HUES6 (cell line): ENCODE results near the gene ODF2L.

Experiments used
- H3K27ac ChIP-seq: 2 replicates; pipeline ENCODE4 v1.7.0; 2013; ENCODE audit warnings: low read depth, mild to moderate bottlenecking, low read length, inconsistent platforms
- H3K27me3 ChIP-seq: 2 replicates; pipeline ENCODE4 v1.6.1; 2013; ENCODE audit warnings: low read length; ENCODE audit not compliant: control insufficient read depth, insufficient read depth
- H3K36me3 ChIP-seq: 2 replicates; pipeline ENCODE4 v1.6.1; 2013; ENCODE audit warnings: low read length; ENCODE audit not compliant: control insufficient read depth, insufficient read depth
- H3K4me1 ChIP-seq: 2 replicates; pipeline ENCODE4 v1.6.1; 2013; ENCODE audit warnings: low read length; ENCODE audit not compliant: control insufficient read depth, insufficient read depth
- H3K4me3 ChIP-seq: 2 replicates; pipeline ENCODE4 v1.5.1; 2013; ENCODE audit warnings: low read depth, low read length
- H3K9ac ChIP-seq: one replicate; pipeline ENCODE4 v1.6.1; 2013; ENCODE audit warnings: mild to moderate bottlenecking, low read length
- H3K9me3 ChIP-seq: 2 replicates; pipeline ENCODE4 v1.6.1; 2013; ENCODE audit warnings: low read depth, low read length; ENCODE audit not compliant: control insufficient read depth, insufficient read depth

The ODF2L gene

GRCh38 chr1:86423873-86424272 is 27.8 kb upstream of the ODF2L start, which contains the start of gene CLCA2:
CLCA2 (plus strand) TSS chr1:86424171; CDS start chr1:86424248, 77 bp downstream.
- Histone ChIP-seq H3K36me3 (no peaks in the 10 kb centered on the region), H3K4me3 (no peak within 1 kb of the TSS), H3K4me1 (no peaks in the 10 kb centered on the region), H3K9me3 (no peaks in the 10 kb centered on the region), H3K27ac (no peak within 1 kb of the TSS), H3K27me3 (no peaks in the 10 kb centered on the region), H3K9ac (no peak within 1 kb of the TSS)

GRCh38 chr1:86423473-86423872 is 27.4 kb upstream of the ODF2L start:
- H3K4me1 ChIP-seq, result no peaks in the 10 kb centered on the region
- no peak overlapping the region for H3K9ac ChIP-seq
- no peaks in the 10 kb centered on the region for H3K27me3 ChIP-seq
- H3K9me3 ChIP-seq, result no peaks in the 10 kb centered on the region
- no peak overlapping the region for H3K4me3 ChIP-seq
- no peak overlapping the region for H3K27ac ChIP-seq
- no peaks in the 10 kb centered on the region for H3K36me3 ChIP-seq

- H3K9ac ChIP-seq, result no peak overlapping the region
- no peaks in the 10 kb centered on the region for H3K9me3 ChIP-seq
- no peaks in the 10 kb centered on the region for H3K4me1 ChIP-seq
- no peaks in the 10 kb centered on the region for H3K36me3 ChIP-seq
- H3K27ac ChIP-seq, result no peak overlapping the region
- H3K27me3 ChIP-seq, result no peaks in the 10 kb centered on the region
- no peak overlapping the region for H3K4me3 ChIP-seq
Observed at GRCh38 chr1:86421601-86422280, 25.6 kb upstream of the ODF2L start.

GRCh38 chr1:86419277-86419903 is 23.3 kb upstream of the ODF2L start:
- H3K36me3 ChIP-seq, result no peaks in the 10 kb centered on the region
- H3K27me3 ChIP-seq, result no peaks in the 10 kb centered on the region
- no peak overlapping the region for H3K9ac ChIP-seq
- no peaks in the 10 kb centered on the region for H3K4me1 ChIP-seq
- no peaks in the 10 kb centered on the region for H3K9me3 ChIP-seq
- no peak overlapping the region for H3K4me3 ChIP-seq
- no peak overlapping the region for H3K27ac ChIP-seq

- Histone ChIP-seq H3K9me3 (no peaks in the 10 kb centered on the region), H3K27ac (no peak overlapping the region), H3K4me1 (no peaks in the 10 kb centered on the region), H3K27me3 (no peaks in the 10 kb centered on the region), H3K36me3 (no peaks in the 10 kb centered on the region), H3K4me3 (no peak overlapping the region), H3K9ac (no peak overlapping the region)
Observed at GRCh38 chr1:86416343-86416742, 20.2 kb upstream of the ODF2L start.

GRCh38 chr1:86410879-86411278 is 14.8 kb upstream of the ODF2L start:
- Histone ChIP-seq H3K9ac (no peak overlapping the region), H3K27me3 (no peaks in the 10 kb centered on the region), H3K4me1 (peaks cover 8% of the 10 kb centered on the region; the same call in 1 of the 2 replicates), H3K4me3 (no peak overlapping the region), H3K27ac (no peak overlapping the region), H3K9me3 (no peaks in the 10 kb centered on the region), H3K36me3 (no peaks in the 10 kb centered on the region)

GRCh38 chr1:86409416-86410021 is 13.4 kb upstream of the ODF2L start:
- H3K9ac ChIP-seq, result no peak overlapping the region
- H3K27ac ChIP-seq, result no peak overlapping the region
- no peaks in the 10 kb centered on the region for H3K27me3 ChIP-seq
- peaks cover 8% of the 10 kb centered on the region; the same call in 1 of the 2 replicates for H3K4me1 ChIP-seq
- H3K36me3 ChIP-seq, result no peaks in the 10 kb centered on the region
- no peaks in the 10 kb centered on the region for H3K9me3 ChIP-seq
- no peak overlapping the region for H3K4me3 ChIP-seq

GRCh38 chr1:86396498-86396890 is 371 bp upstream of the ODF2L start:
- peak overlapping the region; percentile 95 for H3K4me3 ChIP-seq
- H3K9me3 ChIP-seq, result no peaks in the 10 kb centered on the region
- H3K27me3 ChIP-seq, result no peaks in the 10 kb centered on the region; the same call in 1 of the 2 replicates
- H3K9ac ChIP-seq, result peak overlapping the region; percentile 84
- no peaks in the 10 kb centered on the region for H3K36me3 ChIP-seq
- peaks cover 8% of the 10 kb centered on the region for H3K4me1 ChIP-seq
- H3K27ac ChIP-seq, result peak overlapping the region; percentile 59; the same call in 1 of the 2 replicates

- Histone ChIP-seq H3K9me3 (peaks cover 2% of the 10 kb centered on the region; the same call in 1 of the 2 replicates), H3K27ac (no peak overlapping the region), H3K9ac (no peak overlapping the region), H3K36me3 (no peaks in the 10 kb centered on the region), H3K27me3 (no peaks in the 10 kb centered on the region; the same call in 1 of the 2 replicates), H3K4me1 (peaks cover 8% of the 10 kb centered on the region), H3K4me3 (no peak overlapping the region)
Observed at GRCh38 chr1:86394416-86394815, 1.7 kb downstream of the ODF2L start.

- Histone ChIP-seq H3K27ac (no peak overlapping the region), H3K4me1 (no peaks in the 10 kb centered on the region), H3K36me3 (no peaks in the 10 kb centered on the region), H3K4me3 (no peak overlapping the region), H3K9me3 (peaks cover 2% of the 10 kb centered on the region; the same call in 1 of the 2 replicates), H3K9ac (no peak overlapping the region), H3K27me3 (no peaks in the 10 kb centered on the region)
Observed at GRCh38 chr1:86389307-86389706, 6.8 kb downstream of the ODF2L start.

GRCh38 chr1:86388777-86389176 is 7.3 kb downstream of the ODF2L start:
- no peaks in the 10 kb centered on the region for H3K27me3 ChIP-seq
- no peaks in the 10 kb centered on the region for H3K4me1 ChIP-seq
- H3K36me3 ChIP-seq, result no peaks in the 10 kb centered on the region
- no peak overlapping the region for H3K9ac ChIP-seq
- H3K27ac ChIP-seq, result no peak overlapping the region
- H3K9me3 ChIP-seq, result peaks cover 2% of the 10 kb centered on the region; the same call in 1 of the 2 replicates
- no peak overlapping the region for H3K4me3 ChIP-seq
